Stomach (tissue), 4 donors: ENCODE measurements around the gene ATP8A2.

Source experiments
- CTCF ChIP-seq, 7 experiments: fragments of 450-650 bp in 4 of 7; fragments of 200-600 bp in 3 of 7; sonication (generic) in 3 of 7; IDR thresholded peaks; one replicate each; pipeline ENCODE4 v1.5.1; 2016 to 2019; ENCODE audit warnings: antibody characterized with exemption in 7 of 7, control low read depth in 2 of 7, mild to moderate bottlenecking in 1 of 7
- POLR2A ChIP-seq, 4 donors: fragments of 450-650 bp; IDR thresholded peaks; one replicate each; pipeline ENCODE4 v1.6.1; 2016; ENCODE audit warnings: antibody characterized with exemption in 4 of 4, control low read depth in 2 of 4, mild to moderate bottlenecking in 1 of 4, moderate library complexity in 1 of 4

- TF ChIP-seq POLR2A (IDR thresholded peaks at IDR 0.05) (no peak), CTCF (IDR thresholded peaks at IDR 0.05) (no peak)
These were observed 509.6 kb downstream of the ATP8A2 start for GRCh38 chr13:25881136-25881926.
